ENCODE measurements around the gene ACBD6. TPM values are rescaled to one million over a fixed set of nuclear protein-coding genes. Genes with fewer than 3 reads are reported as not detected.

The ACBD6 gene
- total RNA-seq, 2 experiments from 2014 or later, result 39.8 to 41.3 TPM

Small RNA genes lying within 50 kb of the gene (microRNA-seq; reads per million reads assigned to microRNA genes)
- 1.3 reads per million for gene MIR3121

Other genes with a start within 250 kb of the ACBD6 start
- not detected for gene OVAAL, start 56.4 kb upstream of the ACBD6 start, total RNA-seq
- gene XPR1, start 129.4 kb upstream of the ACBD6 start, total RNA-seq, result 10 to 100 TPM; 17.6 to 21.9 TPM